ENCODE measurements around the gene CTNNA2.

DNA sequence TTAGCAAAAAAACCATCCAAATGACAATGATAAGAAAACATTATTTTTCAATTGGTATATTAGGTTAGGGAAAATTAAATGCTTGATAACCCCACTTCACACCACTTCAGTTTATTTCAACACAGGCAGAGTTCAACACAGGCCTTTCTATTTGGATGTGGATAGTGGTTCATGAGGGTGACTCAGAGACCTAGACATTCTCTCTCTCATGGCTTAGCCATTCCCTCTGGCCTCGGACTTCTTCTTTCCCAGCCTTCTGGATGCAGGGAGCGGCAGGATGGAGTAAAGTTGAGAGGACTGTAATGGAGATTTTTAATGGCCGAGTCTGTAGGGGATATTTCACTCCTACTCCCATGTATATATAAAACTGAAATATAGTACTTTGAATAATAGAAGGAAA is 109.7 kb downstream of the CTNNA2 start:
- no peak for TF ChIP-seq POLR2AphosphoS5 (IDR thresholded peaks at IDR 0.05; ENCODE audit: low read depth, low read length)
- no peak for TF ChIP-seq FOXP2 (optimal IDR thresholded peaks at IDR 0.05; ENCODE audit: borderline replicate concordance, extremely low read depth, extremely low read length, insufficient read depth)
- no peak for TF ChIP-seq TAF1 (IDR thresholded peaks at IDR 0.05; ENCODE audit: borderline replicate concordance, insufficient read depth, low read length)
- no peak for TF ChIP-seq SIN3A (IDR thresholded peaks at IDR 0.05; ENCODE audit: borderline replicate concordance, insufficient read depth, low read length)
